Subcutaneous abdominal adipose tissue (tissue), 5 donors: ENCODE measurements around the gene BPNT1.
A peak's percentile ranks its signal among the peaks of the same experiment; 100 is the strongest.
"Not testable (repeated sequence)": the region's sequence is repeated elsewhere in the genome, so short reads cannot be mapped to it uniquely, and the experiment has no call there.

Experiments used
- H3K27ac ChIP-seq: one replicate; pipeline ENCODE4 v1.7.0; 2013; ENCODE audit warnings: low read depth, mild to moderate bottlenecking, inconsistent platforms, low read length, moderate library complexity
- H3K27me3 ChIP-seq, 5 donors: one replicate each; pipeline ENCODE4 v1.7.0; 2013; ENCODE audit warnings: low read length in 5 of 5, inconsistent platforms in 1 of 5; ENCODE audit not compliant: control insufficient read depth in 5 of 5, insufficient read depth in 4 of 5
- H3K36me3 ChIP-seq, 5 donors: one replicate each; pipeline ENCODE4 v1.7.0; 2013; ENCODE audit warnings: low read length in 5 of 5; ENCODE audit not compliant: control insufficient read depth in 5 of 5, insufficient read depth in 5 of 5
- H3K4me1 ChIP-seq, 5 donors: one replicate each; pipeline ENCODE4 v1.7.0; 2013; ENCODE audit warnings: low read length in 5 of 5, mild to moderate bottlenecking in 3 of 5, moderate library complexity in 1 of 5; ENCODE audit not compliant: control insufficient read depth in 5 of 5, insufficient read depth in 5 of 5
- H3K4me3 ChIP-seq, 5 donors: one replicate each; pipeline ENCODE4 v1.7.0; 2013; ENCODE audit warnings: low read length in 5 of 5, low read depth in 1 of 5
- H3K9ac ChIP-seq, 5 donors: one replicate each; pipeline ENCODE4 v1.7.0; 2013; ENCODE audit warnings: low read length in 5 of 5, mild to moderate bottlenecking in 4 of 5, moderate library complexity in 3 of 5
- H3K9me3 ChIP-seq, 5 donors: one replicate each; pipeline ENCODE4 v1.7.0; 2013; ENCODE audit warnings: low read length in 5 of 5; ENCODE audit not compliant: control insufficient read depth in 5 of 5
- donor health status: healthy.
- donor health status: healthy.
- donor health status: healthy.
- donor health status: healthy.
- donor health status: healthy.

Gene BPNT1

GRCh38 chr1:220044678-220045355, 44.8 kb downstream of the BPNT1 start:
- Histone ChIP-seq H3K9ac (peak overlapping the region in 4 of 5 donors; percentile 47 to 93 (median 80)), H3K27me3 (no peaks in the 10 kb centered on the region), H3K9me3 (no peaks in the 10 kb centered on the region), H3K4me1 (peaks cover 0 to 21% (median 17%) of the 10 kb centered on the region in 5 donors), H3K36me3 (peaks cover 0 to 5% (median 1%) of the 10 kb centered on the region in 5 donors), H3K4me3 (peak overlapping the region in 4 of 5 donors; percentile 86 to 100 (median 98)), H3K27ac (peak overlapping the region; percentile 75)

GRCh38 chr1:220043646-220044045, 45.9 kb downstream of the BPNT1 start:
- Histone ChIP-seq H3K27ac (no peak overlapping the region), H3K9me3 (no peaks in the 10 kb centered on the region), H3K9ac (no peak overlapping the region), H3K27me3 (no peaks in the 10 kb centered on the region), H3K4me1 (peaks cover 0 to 21% (median 17%) of the 10 kb centered on the region in 5 donors), H3K36me3 (peaks cover 0 to 16% (median 11%) of the 10 kb centered on the region in 5 donors), H3K4me3 (no peak overlapping the region)

GRCh38 chr1:220040028-220040596, 49.5 kb downstream of the BPNT1 start:
- H3K36me3 ChIP-seq: peaks cover 0 to 22% (median 15%) of the 10 kb centered on the region in 5 donors
- no peak overlapping the region for H3K4me3 ChIP-seq
- no peak overlapping the region for H3K27ac ChIP-seq
- H3K9ac ChIP-seq: peak overlapping the region in 1 of 5 donors; percentile 45
- no peaks in the 10 kb centered on the region for H3K27me3 ChIP-seq
- no peaks in the 10 kb centered on the region for H3K9me3 ChIP-seq
- H3K4me1 ChIP-seq: peaks cover 0 to 8% (median 5%) of the 10 kb centered on the region in 5 donors

- H3K36me3 ChIP-seq: peaks cover 8 to 30% (median 21%) of the 10 kb centered on the region in 5 donors
- H3K9ac ChIP-seq: no peak overlapping the region
- no peaks in the 10 kb centered on the region for H3K4me1 ChIP-seq
- no peaks in the 10 kb centered on the region for H3K27me3 ChIP-seq
- no peaks in the 10 kb centered on the region for H3K9me3 ChIP-seq
- no peak overlapping the region for H3K27ac ChIP-seq
- H3K4me3 ChIP-seq: no peak overlapping the region
Observed at GRCh38 chr1:220038640-220039039, 50.9 kb downstream of the BPNT1 start.

- H3K9me3 ChIP-seq, H3K27me3 ChIP-seq, H3K4me1 ChIP-seq, H3K27ac ChIP-seq, H3K9ac ChIP-seq, H3K4me3 ChIP-seq: not testable (repeated sequence)
- H3K36me3 ChIP-seq: peaks cover 16 to 38% (median 26%) of the 10 kb centered on the region in 5 donors
Observed at GRCh38 chr1:220037810-220038209, 51.8 kb downstream of the BPNT1 start.

GRCh38 chr1:220032911-220033310, 56.7 kb downstream of the BPNT1 start:
- Histone ChIP-seq H3K9me3 (no peaks in the 10 kb centered on the region), H3K36me3 (peaks cover 28 to 50% (median 41%) of the 10 kb centered on the region in 5 donors), H3K27ac (no peak overlapping the region), H3K9ac (no peak overlapping the region), H3K27me3 (no peaks in the 10 kb centered on the region), H3K4me1 (no peaks in the 10 kb centered on the region), H3K4me3 (no peak overlapping the region)

GRCh38 chr1:220031287-220031686, 58.3 kb downstream of the BPNT1 start:
- Histone ChIP-seq H3K27ac (no peak overlapping the region), H3K27me3 (no peaks in the 10 kb centered on the region), H3K4me1 (no peaks in the 10 kb centered on the region), H3K9me3 (no peaks in the 10 kb centered on the region), H3K36me3 (peaks cover 29 to 54% (median 41%) of the 10 kb centered on the region in 5 donors), H3K4me3 (no peak overlapping the region), H3K9ac (no peak overlapping the region)

- H3K36me3 ChIP-seq: peaks cover 37 to 64% (median 50%) of the 10 kb centered on the region in 5 donors
- no peaks in the 10 kb centered on the region for H3K27me3 ChIP-seq
- H3K27ac ChIP-seq: no peak overlapping the region
- H3K9ac ChIP-seq: no peak overlapping the region
- H3K4me1 ChIP-seq: no peaks in the 10 kb centered on the region
- no peak overlapping the region for H3K4me3 ChIP-seq
- no peaks in the 10 kb centered on the region for H3K9me3 ChIP-seq
Observed at GRCh38 chr1:220028346-220028895, 61.2 kb downstream of the BPNT1 start.

GRCh38 chr1:220019071-220019470, 70.5 kb downstream of the BPNT1 start:
- H3K4me1 ChIP-seq: no peaks in the 10 kb centered on the region
- no peaks in the 10 kb centered on the region for H3K27me3 ChIP-seq
- peaks cover 60 to 78% (median 63%) of the 10 kb centered on the region in 5 donors for H3K36me3 ChIP-seq
- H3K4me3 ChIP-seq: no peak overlapping the region
- no peak overlapping the region for H3K9ac ChIP-seq
- H3K9me3 ChIP-seq: no peaks in the 10 kb centered on the region
- H3K27ac ChIP-seq: no peak overlapping the region

GRCh38 chr1:220013497-220013896, 76.1 kb downstream of the BPNT1 start:
- H3K9me3 ChIP-seq: no peaks in the 10 kb centered on the region
- no peaks in the 10 kb centered on the region for H3K4me1 ChIP-seq
- peaks cover 44 to 69% (median 55%) of the 10 kb centered on the region in 5 donors for H3K36me3 ChIP-seq
- no peaks in the 10 kb centered on the region for H3K27me3 ChIP-seq
- H3K27ac ChIP-seq: no peak overlapping the region
- H3K9ac ChIP-seq: no peak overlapping the region
- H3K4me3 ChIP-seq: no peak overlapping the region
